Gastrocnemius medialis (tissue), 4 donors: Measurements from ENCODE around the gene ACOT11.

Source experiments
- POLR2A ChIP-seq, 2 donors: fragments of 450-650 bp; IDR thresholded peaks; one replicate each; pipeline ENCODE4 v1.6.1; 2017; ENCODE audit warnings: antibody characterized with exemption in 2 of 2, mild to moderate bottlenecking in 2 of 2, moderate library complexity in 2 of 2
- TF ChIP-seq, protein P1 (sequence below), 5 experiments: fragments of 450-650 bp in 3 of 5; fragments of 200-600 bp in 2 of 5; sonication (generic) in 2 of 5; IDR thresholded peaks in 4 of 5; conservative IDR thresholded peaks in 1 of 5; 1 replicate in 4 of 5; 2 replicates in 1 of 5; pipeline ENCODE4 v1.5.1; 2016 to 2019; ENCODE audit warnings: antibody characterized with exemption in 5 of 5, mild to moderate bottlenecking in 3 of 5, moderate library complexity in 3 of 5

DNA sequence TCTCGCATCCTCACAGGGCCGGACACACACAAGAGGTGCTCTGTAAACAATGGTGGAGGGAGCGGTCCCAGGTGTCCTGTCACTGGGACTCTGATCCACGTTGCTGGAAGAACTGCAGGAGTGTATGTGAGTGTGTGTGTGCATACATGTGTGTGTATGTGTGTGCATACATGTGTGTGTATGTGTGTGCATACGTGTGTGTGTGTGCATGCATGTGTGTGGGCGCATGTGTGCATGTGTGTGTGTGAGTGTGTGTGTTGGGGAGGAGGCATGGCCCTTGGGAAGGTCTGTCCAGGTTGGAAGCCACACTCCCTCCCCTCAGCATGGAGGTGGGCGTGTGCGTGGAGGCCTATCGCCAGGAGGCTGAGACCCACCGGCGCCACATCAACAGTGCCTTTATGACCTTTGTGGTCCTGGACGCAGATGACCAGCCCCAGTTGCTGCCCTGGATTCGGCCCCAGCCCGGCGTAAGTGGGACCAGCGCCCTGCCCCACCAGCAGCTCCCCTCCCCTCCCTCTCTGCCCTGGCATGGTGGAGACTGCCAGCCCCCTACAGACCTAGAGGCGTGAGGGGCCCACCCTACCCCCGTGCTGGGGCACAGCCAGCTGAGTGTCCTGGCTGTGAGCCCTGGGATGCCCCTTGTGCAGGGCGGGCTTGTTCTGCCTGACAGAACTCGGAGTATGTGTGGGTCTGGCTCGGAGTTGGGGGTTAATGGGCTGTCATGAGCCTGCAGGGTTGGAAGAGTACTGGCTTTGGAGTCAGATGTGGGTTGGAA lies 53.1 kb downstream of the ACOT11 start:
- TF ChIP-seq, protein P1, sequence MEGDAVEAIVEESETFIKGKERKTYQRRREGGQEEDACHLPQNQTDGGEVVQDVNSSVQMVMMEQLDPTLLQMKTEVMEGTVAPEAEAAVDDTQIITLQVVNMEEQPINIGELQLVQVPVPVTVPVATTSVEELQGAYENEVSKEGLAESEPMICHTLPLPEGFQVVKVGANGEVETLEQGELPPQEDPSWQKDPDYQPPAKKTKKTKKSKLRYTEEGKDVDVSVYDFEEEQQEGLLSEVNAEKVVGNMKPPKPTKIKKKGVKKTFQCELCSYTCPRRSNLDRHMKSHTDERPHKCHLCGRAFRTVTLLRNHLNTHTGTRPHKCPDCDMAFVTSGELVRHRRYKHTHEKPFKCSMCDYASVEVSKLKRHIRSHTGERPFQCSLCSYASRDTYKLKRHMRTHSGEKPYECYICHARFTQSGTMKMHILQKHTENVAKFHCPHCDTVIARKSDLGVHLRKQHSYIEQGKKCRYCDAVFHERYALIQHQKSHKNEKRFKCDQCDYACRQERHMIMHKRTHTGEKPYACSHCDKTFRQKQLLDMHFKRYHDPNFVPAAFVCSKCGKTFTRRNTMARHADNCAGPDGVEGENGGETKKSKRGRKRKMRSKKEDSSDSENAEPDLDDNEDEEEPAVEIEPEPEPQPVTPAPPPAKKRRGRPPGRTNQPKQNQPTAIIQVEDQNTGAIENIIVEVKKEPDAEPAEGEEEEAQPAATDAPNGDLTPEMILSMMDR (IDR thresholded peaks at IDR 0.05 in 4 of 5, conservative IDR thresholded peaks at IDR 0.05 in 1 of 5) = no peak
- TF ChIP-seq POLR2A (IDR thresholded peaks at IDR 0.05) = no peak
